ENCODE results near the gene DBP.

- TF ChIP-seq CTCF (IDR thresholded peaks at IDR 0.05) (peak; percentile 94 to 95 (median 94)), POLR2A (IDR thresholded peaks at IDR 0.05) (peak; percentile 71)
These were observed 9.0 kb upstream of the DBP start, which contains the start of gene CA11 for GRCh38 chr19:48646001-48646721.

Data from ovary (tissue), 3 donors.